Neural cell (in vitro differentiated cells): ENCODE results near the gene PLEKHA7. TPM values are rescaled to one million over a fixed set of nuclear protein-coding genes. Genes with fewer than 3 reads are reported as not detected.

Experiments used
- H2AFZ ChIP-seq: fragments of 200-600, 300-800 bp; sonication (generic), shearing (Covaris generic); 2 replicates; pipeline ENCODE4 v1.6.0; 2014; ENCODE audit warnings: low read depth, mild to moderate bottlenecking, antibody characterized with exemption, low read length, moderate library complexity
- H3F3A ChIP-seq: fragments of 200-600 bp; shearing (Covaris generic); 2 replicates; pipeline ENCODE4 v1.6.1; 2016; ENCODE audit warnings: mild to moderate bottlenecking, moderate library complexity, mixed read lengths, antibody characterized with exemption, low read length; ENCODE audit not compliant: insufficient read depth, poor library complexity, severe bottlenecking
- H3K27ac ChIP-seq: fragments of 200-600, 300-800 bp; sonication (generic), shearing (Covaris generic); 2 replicates; pipeline ENCODE4 v1.5.1; 2014; ENCODE audit warnings: mild to moderate bottlenecking, low read length, moderate library complexity
- H3K27me3 ChIP-seq: fragments of 300-800, 200-600 bp; sonication (generic), shearing (Covaris generic); 2 replicates; pipeline ENCODE4 v1.6.0; 2014; ENCODE audit warnings: mild to moderate bottlenecking, low read depth, low read length, moderate library complexity; ENCODE audit not compliant: insufficient read depth
- H3K36me3 ChIP-seq: fragments of 300-800, 200-600 bp; sonication (generic), shearing (Covaris generic); 2 replicates; pipeline ENCODE4 v1.5.1; 2014; ENCODE audit warnings: mild to moderate bottlenecking, antibody characterized with exemption, low read length, moderate library complexity; ENCODE audit not compliant: insufficient read depth
- H3K4me2 ChIP-seq: fragments of 300-800, 200-600 bp; sonication (generic), shearing (Covaris generic); 2 replicates; pipeline ENCODE4 v1.6.0; 2014; ENCODE audit warnings: mild to moderate bottlenecking, low read length
- H3K4me3 ChIP-seq: fragments of 300-800, 200-600 bp; sonication (generic), shearing (Covaris generic); 2 replicates; pipeline ENCODE4 v1.5.1; 2014; ENCODE audit warnings: mild to moderate bottlenecking, low read length, moderate library complexity
- H3K79me2 ChIP-seq: fragments of 200-600 bp; shearing (Covaris generic); replicated peaks from 2 replicates; pipeline ENCODE4 v1.6.0; 2014; ENCODE audit warnings: mild to moderate bottlenecking, low read length, moderate library complexity; ENCODE audit not compliant: insufficient read depth
- H3K9ac ChIP-seq: fragments of 300-800, 200-600 bp; sonication (generic), shearing (Covaris generic); 2 replicates; pipeline ENCODE4 v1.6.1; 2016; ENCODE audit warnings: mild to moderate bottlenecking, low read length, mixed read lengths
- H3K9me2 ChIP-seq: fragments of 200-600 bp; shearing (Covaris generic); 2 replicates; pipeline ENCODE4 v1.6.1; 2016; ENCODE audit warnings: mild to moderate bottlenecking, low read length, mixed read lengths; ENCODE audit not compliant: insufficient read depth
- H3K9me3 ChIP-seq: fragments of 200-600, 300-800 bp; sonication (generic), shearing (Covaris generic); 2 replicates; pipeline ENCODE4 v1.6.1; 2016; ENCODE audit warnings: mild to moderate bottlenecking, mixed run types, low read length, moderate library complexity, mixed read lengths
- H4K20me1 ChIP-seq: fragments of 200-600 bp; shearing (Covaris generic); 2 replicates; pipeline ENCODE4 v1.6.1; 2016; ENCODE audit warnings: mild to moderate bottlenecking, mixed run types; ENCODE audit not compliant: insufficient read depth
- EP300 ChIP-seq: fragments of 450-650 bp; conservative IDR thresholded peaks from 2 replicates; pipeline ENCODE4 v1.6.1; 2014; ENCODE audit warnings: antibody characterized with exemption, mild to moderate bottlenecking, moderate library complexity; ENCODE audit not compliant: poor library complexity, severe bottlenecking
- EZH2 ChIP-seq: fragments of 200-600, 300-800 bp; shearing (Covaris generic), sonication (generic); IDR thresholded peaks from 2 replicates; pipeline ENCODE4 v1.6.1; 2014; ENCODE audit warnings: antibody characterized with exemption, low read length, borderline replicate concordance, mild to moderate bottlenecking; ENCODE audit not compliant: insufficient read depth, poor library complexity, severe bottlenecking
- MXI1 ChIP-seq: fragments of 450-650 bp; conservative IDR thresholded peaks from 2 replicates; pipeline ENCODE4 v1.6.1; 2014; ENCODE audit warnings: antibody characterized with exemption, mild to moderate bottlenecking; ENCODE audit not compliant: poor library complexity, severe bottlenecking
- POLR2AphosphoS5 ChIP-seq: IDR thresholded peaks from 2 replicates; pipeline ENCODE4 v1.6.1; 2012
- RAD21 ChIP-seq: fragments of 450-650 bp; conservative IDR thresholded peaks from 2 replicates; pipeline ENCODE4 v1.6.1; 2014; ENCODE audit warnings: antibody characterized with exemption, mild to moderate bottlenecking, moderate library complexity
- SMC3 ChIP-seq: fragments of 450-650 bp; conservative IDR thresholded peaks from 2 replicates; pipeline ENCODE4 v1.6.1; 2014; ENCODE audit warnings: antibody characterized with exemption, mild to moderate bottlenecking, moderate library complexity; ENCODE audit not compliant: poor library complexity
- TAF1 ChIP-seq: IDR thresholded peaks from 2 replicates; pipeline ENCODE4 v1.6.1; 2012; ENCODE audit warnings: low read depth
- polyA plus RNA-seq: library from polyadenylated mRNA; depleted of rRNA; stranded (reverse); fragments of >200 nt; gene quantifications from 2 replicates; pipeline ENCODE4 v1.2.3, GENCODE V29; 2014
- TF ChIP-seq, protein P1 (sequence below): fragments of 450-650 bp; IDR thresholded peaks from 2 replicates; pipeline ENCODE4 v1.5.1; 2014; ENCODE audit warnings: antibody characterized with exemption, mild to moderate bottlenecking, moderate library complexity; ENCODE audit not compliant: poor library complexity, severe bottlenecking
- TF ChIP-seq, protein P2 (sequence below): IDR thresholded peaks from 2 replicates; pipeline ENCODE4 v1.6.1; 2012; ENCODE audit warnings: borderline replicate concordance

PLEKHA7 gene
- polyA plus RNA-seq, 1 donor from 2014 or later: 45.7 TPM

DNA sequence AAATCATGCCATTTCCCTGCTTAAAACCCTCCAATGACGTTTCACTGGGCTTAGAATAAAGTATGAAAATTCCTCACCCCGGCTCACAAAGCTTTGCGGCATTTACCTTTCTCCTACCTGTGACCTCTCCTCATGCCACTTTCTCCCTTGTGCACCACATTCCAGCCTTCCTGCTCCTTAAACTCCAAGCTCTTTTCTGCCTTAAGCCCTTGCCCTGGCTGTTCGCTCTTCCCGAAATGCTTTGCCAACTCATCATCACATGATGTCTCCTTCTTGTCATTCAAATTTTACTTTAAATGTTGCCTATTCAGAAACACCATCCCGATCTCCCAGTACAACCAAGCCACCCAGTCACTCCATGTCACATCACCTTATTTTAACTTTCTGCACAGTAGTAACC, 2.0 kb downstream of the PLEKHA7 start:
- no peaks in the 10 kb centered on the region for H3F3A ChIP-seq
- no peaks in the 10 kb centered on the region for H3K36me3 ChIP-seq
- H3K9me3 ChIP-seq: no peaks in the 10 kb centered on the region
- TF ChIP-seq RAD21: no peak
- no peak for TF ChIP-seq EP300
- TF ChIP-seq, protein P1, sequence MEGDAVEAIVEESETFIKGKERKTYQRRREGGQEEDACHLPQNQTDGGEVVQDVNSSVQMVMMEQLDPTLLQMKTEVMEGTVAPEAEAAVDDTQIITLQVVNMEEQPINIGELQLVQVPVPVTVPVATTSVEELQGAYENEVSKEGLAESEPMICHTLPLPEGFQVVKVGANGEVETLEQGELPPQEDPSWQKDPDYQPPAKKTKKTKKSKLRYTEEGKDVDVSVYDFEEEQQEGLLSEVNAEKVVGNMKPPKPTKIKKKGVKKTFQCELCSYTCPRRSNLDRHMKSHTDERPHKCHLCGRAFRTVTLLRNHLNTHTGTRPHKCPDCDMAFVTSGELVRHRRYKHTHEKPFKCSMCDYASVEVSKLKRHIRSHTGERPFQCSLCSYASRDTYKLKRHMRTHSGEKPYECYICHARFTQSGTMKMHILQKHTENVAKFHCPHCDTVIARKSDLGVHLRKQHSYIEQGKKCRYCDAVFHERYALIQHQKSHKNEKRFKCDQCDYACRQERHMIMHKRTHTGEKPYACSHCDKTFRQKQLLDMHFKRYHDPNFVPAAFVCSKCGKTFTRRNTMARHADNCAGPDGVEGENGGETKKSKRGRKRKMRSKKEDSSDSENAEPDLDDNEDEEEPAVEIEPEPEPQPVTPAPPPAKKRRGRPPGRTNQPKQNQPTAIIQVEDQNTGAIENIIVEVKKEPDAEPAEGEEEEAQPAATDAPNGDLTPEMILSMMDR: no peak
- TF ChIP-seq SMC3: no peak
- H3K79me2 ChIP-seq: no peaks in the 10 kb centered on the region
- H2AFZ ChIP-seq: no peak overlapping the region
- no peak overlapping the region for H3K9ac ChIP-seq
- no peaks in the 10 kb centered on the region for H4K20me1 ChIP-seq
- H3K4me3 ChIP-seq: peak overlapping the region; percentile 89
- no peak overlapping the region for H3K4me2 ChIP-seq
- H3K9me2 ChIP-seq: no peaks in the 10 kb centered on the region
- H3K27me3 ChIP-seq: no peaks in the 10 kb centered on the region
- no peak overlapping the region for H3K27ac ChIP-seq

GRCh38 chr11:17010851-17011420, 3.3 kb downstream of the PLEKHA7 start:
- H3K36me3 ChIP-seq: no peaks in the 10 kb centered on the region
- no peaks in the 10 kb centered on the region for H3K9me2 ChIP-seq
- H4K20me1 ChIP-seq: no peaks in the 10 kb centered on the region
- H3K27me3 ChIP-seq: no peaks in the 10 kb centered on the region
- no peaks in the 10 kb centered on the region for H3K9me3 ChIP-seq
- H3K9ac ChIP-seq: no peak overlapping the region
- TF ChIP-seq SMC3 (no peak), EP300 (no peak), MXI1 (no peak), TAF1 (no peak), RAD21 (no peak), POLR2AphosphoS5 (no peak), EZH2 (no peak)
- TF ChIP-seq, protein P2, sequence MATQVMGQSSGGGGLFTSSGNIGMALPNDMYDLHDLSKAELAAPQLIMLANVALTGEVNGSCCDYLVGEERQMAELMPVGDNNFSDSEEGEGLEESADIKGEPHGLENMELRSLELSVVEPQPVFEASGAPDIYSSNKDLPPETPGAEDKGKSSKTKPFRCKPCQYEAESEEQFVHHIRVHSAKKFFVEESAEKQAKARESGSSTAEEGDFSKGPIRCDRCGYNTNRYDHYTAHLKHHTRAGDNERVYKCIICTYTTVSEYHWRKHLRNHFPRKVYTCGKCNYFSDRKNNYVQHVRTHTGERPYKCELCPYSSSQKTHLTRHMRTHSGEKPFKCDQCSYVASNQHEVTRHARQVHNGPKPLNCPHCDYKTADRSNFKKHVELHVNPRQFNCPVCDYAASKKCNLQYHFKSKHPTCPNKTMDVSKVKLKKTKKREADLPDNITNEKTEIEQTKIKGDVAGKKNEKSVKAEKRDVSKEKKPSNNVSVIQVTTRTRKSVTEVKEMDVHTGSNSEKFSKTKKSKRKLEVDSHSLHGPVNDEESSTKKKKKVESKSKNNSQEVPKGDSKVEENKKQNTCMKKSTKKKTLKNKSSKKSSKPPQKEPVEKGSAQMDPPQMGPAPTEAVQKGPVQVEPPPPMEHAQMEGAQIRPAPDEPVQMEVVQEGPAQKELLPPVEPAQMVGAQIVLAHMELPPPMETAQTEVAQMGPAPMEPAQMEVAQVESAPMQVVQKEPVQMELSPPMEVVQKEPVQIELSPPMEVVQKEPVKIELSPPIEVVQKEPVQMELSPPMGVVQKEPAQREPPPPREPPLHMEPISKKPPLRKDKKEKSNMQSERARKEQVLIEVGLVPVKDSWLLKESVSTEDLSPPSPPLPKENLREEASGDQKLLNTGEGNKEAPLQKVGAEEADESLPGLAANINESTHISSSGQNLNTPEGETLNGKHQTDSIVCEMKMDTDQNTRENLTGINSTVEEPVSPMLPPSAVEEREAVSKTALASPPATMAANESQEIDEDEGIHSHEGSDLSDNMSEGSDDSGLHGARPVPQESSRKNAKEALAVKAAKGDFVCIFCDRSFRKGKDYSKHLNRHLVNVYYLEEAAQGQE: no peak
- TF ChIP-seq, protein P1: no peak
- no peaks in the 10 kb centered on the region for H3K79me2 ChIP-seq
- no peak overlapping the region for H3K4me2 ChIP-seq
- no peaks in the 10 kb centered on the region for H3F3A ChIP-seq
- no peak overlapping the region for H3K4me3 ChIP-seq
- H3K27ac ChIP-seq: no peak overlapping the region
- H2AFZ ChIP-seq: no peak overlapping the region
